M059J (cell line): ENCODE data around the gene SON. TPM values are rescaled to one million over a fixed set of nuclear protein-coding genes. Genes with fewer than 3 reads are reported as not detected.

Experiments
- DNase-seq: peaks from one replicate; pipeline ENCODE4 v3.0.0-alpha.2; 2012; ENCODE audit warnings: low read depth
- total RNA-seq: library from RNA; depleted of rRNA; stranded (reverse); fragments of >200 nt; shearing (Covaris generic); gene quantifications from 2 replicates; pipeline ENCODE4 v1.2.3, GENCODE V29; 2014

Gene SON
- total RNA-seq, 1 experiment from 2014 or later: 714 TPM

- no peak for DNase-seq
These were observed 1.8 kb downstream of the SON start for GRCh38 chr21:33544451-33545195.

- DNase-seq: no peak
These were observed 3.2 kb downstream of the SON start for GRCh38 chr21:33546086-33546485.

DNA sequence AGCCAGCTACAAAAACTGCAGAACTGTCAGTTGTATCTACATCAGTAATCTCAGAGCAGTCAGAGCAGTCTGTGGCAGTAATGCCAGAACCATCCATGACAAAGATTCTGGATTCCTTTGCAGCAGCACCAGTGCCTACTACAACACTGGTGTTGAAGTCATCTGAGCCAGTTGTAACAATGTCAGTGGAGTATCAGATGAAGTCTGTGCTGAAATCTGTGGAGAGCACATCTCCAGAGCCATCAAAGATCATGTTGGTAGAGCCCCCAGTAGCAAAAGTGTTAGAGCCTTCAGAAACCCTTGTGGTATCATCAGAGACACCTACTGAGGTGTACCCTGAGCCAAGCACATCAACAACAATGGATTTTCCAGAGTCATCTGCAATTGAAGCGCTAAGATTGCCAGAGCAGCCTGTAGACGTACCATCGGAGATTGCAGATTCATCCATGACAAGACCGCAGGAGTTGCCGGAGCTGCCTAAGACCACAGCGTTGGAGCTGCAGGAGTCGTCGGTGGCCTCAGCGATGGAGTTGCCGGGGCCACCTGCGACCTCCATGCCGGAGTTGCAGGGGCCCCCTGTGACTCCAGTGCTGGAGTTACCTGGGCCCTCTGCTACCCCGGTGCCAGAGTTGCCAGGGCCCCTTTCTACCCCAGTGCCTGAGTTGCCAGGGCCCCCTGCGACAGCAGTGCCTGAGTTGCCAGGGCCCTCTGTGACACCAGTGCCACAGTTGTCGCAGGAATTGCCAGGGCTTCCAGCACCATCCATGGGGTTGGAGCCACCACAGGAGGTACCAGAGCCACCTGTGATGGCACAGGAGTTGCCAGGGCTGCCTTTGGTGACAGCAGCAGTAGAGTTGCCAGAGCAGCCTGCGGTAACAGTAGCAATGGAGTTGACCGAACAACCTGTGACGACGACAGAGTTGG is 7.3 kb downstream of the SON start:
- no peak for DNase-seq

DNA sequence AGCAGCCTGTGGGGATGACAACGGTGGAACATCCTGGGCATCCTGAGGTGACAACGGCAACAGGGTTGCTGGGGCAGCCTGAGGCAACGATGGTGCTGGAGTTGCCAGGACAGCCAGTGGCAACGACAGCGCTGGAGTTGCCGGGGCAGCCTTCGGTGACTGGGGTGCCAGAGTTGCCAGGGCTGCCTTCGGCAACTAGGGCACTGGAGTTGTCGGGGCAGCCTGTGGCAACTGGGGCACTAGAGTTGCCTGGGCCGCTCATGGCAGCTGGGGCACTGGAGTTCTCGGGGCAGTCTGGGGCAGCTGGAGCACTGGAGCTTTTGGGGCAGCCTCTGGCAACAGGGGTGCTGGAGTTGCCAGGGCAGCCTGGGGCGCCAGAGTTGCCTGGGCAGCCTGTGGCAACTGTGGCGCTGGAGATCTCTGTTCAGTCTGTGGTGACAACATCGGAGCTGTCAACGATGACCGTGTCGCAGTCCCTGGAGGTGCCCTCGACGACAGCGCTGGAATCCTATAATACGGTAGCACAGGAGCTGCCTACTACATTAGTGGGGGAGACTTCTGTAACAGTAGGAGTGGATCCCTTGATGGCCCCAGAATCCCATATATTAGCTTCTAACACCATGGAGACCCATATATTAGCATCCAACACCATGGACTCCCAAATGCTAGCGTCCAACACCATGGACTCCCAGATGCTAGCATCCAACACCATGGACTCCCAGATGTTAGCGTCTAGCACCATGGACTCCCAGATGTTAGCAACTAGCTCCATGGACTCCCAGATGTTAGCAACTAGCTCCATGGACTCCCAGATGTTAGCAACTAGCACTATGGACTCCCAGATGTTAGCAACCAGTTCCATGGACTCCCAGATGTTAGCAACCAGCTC is 8.2 kb downstream of the SON start:
- no peak for DNase-seq

DNA sequence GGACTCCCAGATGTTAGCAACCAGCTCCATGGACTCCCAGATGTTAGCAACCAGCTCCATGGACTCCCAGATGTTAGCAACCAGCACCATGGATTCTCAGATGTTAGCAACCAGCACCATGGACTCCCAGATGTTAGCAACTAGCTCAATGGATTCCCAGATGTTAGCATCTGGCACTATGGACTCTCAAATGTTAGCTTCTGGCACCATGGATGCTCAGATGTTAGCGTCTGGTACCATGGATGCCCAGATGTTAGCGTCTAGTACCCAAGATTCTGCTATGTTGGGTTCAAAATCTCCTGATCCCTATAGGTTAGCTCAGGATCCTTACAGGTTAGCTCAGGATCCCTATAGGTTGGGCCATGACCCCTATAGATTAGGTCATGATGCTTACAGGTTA is 8.8 kb downstream of the SON start:
- DNase-seq: no peak

DNA sequence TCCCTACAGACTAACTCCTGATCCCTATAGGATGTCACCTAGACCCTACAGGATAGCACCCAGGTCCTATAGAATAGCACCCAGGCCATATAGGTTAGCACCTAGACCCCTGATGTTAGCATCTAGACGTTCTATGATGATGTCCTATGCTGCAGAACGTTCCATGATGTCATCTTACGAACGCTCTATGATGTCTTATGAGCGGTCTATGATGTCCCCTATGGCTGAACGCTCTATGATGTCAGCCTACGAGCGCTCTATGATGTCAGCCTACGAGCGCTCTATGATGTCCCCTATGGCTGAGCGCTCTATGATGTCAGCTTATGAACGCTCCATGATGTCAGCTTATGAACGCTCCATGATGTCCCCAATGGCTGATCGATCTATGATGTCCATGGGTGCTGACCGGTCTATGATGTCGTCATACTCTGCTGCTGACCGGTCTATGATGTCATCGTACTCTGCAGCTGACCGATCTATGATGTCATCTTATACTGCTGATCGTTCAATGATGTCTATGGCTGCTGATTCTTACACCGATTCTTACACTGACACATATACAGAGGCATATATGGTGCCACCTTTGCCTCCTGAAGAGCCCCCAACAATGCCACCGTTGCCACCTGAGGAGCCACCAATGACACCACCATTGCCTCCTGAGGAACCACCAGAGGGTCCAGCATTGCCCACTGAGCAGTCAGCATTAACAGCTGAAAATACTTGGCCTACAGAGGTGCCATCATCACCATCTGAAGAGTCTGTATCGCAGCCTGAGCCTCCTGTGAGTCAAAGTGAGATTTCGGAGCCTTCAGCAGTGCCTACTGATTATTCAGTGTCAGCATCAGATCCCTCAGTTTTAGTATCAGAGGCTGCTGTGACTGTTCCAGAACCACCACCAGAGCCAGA is 9.5 kb downstream of the SON start:
- no peak for DNase-seq

GRCh38 chr21:33552999-33553598 is 10.3 kb downstream of the SON start:
- DNase-seq: no peak

DNA sequence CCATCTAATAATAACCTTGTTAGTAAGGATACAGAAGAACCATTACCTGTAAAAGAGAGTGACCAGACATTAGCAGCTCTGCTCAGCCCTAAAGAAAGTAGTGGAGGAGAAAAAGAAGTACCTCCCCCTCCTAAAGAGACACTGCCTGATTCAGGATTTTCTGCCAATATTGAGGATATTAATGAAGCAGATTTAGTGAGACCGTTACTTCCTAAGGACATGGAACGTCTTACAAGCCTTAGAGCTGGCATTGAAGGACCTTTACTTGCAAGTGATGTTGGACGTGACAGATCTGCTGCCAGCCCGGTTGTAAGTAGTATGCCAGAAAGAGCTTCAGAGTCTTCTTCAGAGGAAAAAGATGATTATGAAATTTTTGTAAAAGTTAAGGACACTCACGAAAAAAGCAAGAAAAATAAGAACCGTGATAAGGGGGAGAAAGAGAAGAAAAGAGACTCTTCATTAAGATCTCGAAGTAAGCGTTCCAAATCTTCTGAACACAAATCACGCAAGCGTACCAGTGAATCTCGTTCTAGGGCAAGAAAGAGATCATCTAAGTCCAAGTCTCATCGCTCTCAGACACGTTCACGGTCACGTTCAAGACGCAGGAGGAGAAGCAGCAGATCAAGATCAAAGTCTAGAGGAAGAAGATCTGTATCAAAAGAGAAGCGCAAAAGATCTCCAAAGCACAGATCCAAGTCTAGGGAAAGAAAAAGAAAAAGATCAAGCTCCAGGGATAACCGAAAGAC is 11.6 kb downstream of the SON start:
- no peak for DNase-seq

DNA sequence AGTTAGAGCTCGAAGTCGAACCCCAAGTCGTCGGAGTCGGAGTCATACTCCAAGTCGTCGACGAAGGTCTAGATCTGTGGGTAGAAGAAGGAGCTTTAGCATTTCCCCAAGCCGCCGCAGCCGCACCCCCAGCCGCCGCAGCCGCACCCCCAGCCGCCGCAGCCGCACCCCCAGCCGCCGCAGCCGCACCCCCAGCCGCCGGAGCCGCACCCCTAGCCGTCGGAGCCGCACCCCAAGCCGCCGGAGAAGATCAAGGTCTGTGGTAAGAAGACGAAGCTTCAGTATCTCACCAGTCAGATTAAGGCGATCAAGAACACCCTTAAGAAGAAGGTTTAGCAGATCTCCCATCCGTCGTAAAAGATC is 12.1 kb downstream of the SON start:
- DNase-seq: no peak

DNA sequence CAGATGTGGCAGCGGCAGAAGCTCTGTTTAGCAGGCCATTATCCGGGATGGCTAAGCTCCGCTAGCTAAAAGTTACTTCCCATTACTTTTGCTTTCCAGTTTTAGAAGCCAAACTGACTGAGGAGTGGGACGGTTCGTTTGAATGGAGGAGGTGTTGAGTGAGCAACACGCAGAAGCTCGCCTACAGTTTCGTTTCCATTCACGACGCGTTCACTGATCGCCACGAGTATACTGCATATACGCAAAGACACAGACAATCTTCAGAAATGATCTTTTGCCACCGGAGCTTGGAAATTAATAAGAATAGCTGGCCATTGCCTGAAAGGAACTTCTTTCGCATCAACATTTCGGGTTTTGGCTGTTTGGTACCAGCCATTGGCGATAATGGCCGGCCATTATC is 14.6 kb downstream of the SON start:
- no peak for DNase-seq

DNA sequence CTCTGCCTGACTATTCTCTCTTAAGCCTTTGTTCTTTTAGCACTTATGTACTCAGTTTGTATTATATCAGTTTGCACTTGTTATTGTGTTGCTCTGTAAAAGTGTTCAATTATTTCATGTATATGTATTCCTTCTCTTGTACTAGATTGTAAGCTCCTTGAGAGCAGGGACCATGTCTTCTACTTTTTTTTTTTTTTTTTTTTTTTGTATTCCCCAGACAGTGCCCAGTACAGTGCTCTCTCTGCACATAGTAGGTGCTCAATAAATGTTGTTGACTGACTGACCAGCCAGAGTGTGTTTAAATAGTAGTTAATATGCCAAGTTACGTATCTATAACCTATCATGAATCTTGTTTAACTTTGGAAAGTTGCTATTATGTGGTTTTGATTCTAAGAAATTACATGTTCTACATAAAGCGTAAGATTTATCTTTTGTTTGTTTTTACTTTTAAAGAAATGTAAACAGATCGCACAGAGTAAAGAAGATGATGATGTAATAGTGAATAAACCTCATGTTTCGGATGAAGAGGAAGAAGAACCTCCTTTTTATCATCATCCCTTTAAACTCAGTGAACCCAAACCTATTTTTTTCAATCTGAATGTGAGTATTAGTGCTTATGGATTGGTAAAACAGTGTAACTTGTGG is 16.1 kb downstream of the SON start:
- no peak for DNase-seq

DNA sequence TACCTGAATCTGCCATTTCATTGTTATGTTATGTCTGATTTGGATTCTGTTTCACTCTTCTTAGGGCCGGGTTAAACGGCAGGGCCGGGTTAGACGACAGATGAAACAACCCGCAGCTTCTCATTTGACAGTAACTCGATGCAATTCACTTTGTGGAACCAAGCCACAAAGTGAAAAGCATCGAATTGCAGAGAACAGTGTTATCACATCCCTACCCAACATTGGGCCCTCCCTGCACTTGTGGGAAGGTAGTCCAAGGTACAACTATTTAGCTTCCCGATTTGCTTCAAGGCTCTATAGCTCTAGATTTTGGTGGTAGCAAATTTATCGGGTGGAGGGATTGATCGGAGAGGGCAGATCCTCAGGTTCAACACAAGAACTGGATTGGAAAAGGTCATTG is 17.0 kb downstream of the SON start:
- DNase-seq: no peak

GRCh38 chr21:33560965-33561364 is 18.1 kb downstream of the SON start:
- no peak for DNase-seq

DNA sequence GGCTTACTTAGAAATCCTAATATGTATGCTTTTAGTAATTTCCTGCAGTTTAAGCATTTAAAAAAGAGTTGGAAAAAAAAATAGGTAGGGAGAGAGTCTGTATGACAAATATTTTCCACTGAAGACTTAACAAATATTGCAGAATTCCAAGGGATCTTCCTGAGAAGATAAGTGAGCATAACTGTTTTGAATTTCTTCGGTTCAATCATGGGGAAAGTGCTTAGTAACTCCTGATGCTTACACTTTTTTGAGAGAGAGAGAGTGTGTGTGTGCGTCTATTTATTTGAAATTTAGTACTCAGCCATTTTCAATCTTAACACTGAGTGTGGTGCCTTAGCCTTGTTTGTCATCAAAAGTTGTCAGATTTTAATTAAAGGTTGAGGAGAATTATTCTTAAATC is 18.5 kb downstream of the SON start:
- DNase-seq: no peak

GRCh38 chr21:33562389-33562788 is 19.6 kb downstream of the SON start:
- DNase-seq: no peak

DNA sequence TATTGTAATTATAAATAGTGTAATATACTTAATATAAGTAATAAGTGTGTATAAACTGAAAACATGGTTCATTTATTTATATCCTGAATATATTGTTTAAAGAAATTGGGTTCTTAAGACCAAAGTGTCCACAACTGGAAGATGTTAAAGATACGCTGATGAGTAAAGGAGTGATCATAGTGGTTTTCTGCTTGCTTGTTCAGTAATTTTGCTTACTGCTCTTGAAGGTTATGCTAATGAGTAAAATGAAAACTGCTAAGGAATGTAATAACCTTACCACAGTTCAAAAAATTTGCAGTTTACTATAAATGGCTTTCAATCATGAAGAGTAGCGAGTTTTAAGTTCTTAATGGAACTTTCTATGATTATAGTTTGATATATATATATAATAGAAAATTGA is 23.7 kb downstream of the SON start:
- DNase-seq: peak; percentile 27

GRCh38 chr21:33567914-33568313 is 25.1 kb downstream of the SON start:
- DNase-seq: no peak

GRCh38 chr21:33568448-33568847 is 25.6 kb downstream of the SON start:
- DNase-seq: no peak

- no peak for DNase-seq
These were observed 27.2 kb downstream of the SON start for GRCh38 chr21:33569991-33570390.
